Measurements from ENCODE around the gene MYG1.
"Not testable (repeated sequence)": the region's sequence is repeated elsewhere in the genome, so short reads cannot be mapped to it uniquely, and the experiment has no call there.

Gene MYG1

DNA sequence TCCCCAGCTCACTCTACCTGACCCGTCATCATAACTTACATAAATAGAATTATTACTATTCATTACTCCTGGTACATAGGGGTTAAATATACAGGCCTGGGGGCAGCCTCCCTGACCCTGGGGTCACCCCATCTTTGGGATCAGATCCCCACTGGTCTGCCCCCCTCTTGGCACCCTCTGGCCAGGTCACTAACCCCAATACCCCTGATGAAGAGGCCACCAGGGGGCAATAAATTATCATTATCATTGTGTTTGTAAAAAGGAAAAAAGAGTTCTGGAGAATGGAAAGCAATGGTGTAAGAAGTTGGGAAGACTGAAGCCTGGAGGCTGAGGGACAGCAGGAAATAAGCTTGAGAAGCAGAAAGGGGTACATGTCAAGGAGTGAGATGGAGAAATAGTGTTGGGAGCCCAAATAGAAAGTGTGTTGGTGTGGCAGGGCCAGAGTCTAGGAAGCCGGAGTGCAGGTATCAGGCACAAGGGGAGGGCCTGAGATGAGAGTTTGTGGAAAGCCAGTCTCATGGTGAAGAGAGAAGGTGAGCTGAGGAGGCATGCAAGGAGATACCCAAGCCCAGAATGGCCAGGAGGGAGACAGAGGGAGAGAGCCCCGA lies 28.0 kb downstream of the MYG1 start:
- DNase-seq (ENCODE audit: low read depth, low spot score), result peak; percentile 25

- no peak for DNase-seq (ENCODE audit: low read depth, low spot score)
Observed at GRCh38 chr12:53328043-53328435, 28.5 kb downstream of the MYG1 start.

GRCh38 chr12:53330671-53331070 lies 31.2 kb downstream of the MYG1 start:
- no peak for DNase-seq (ENCODE audit: low read depth, low spot score)

DNA sequence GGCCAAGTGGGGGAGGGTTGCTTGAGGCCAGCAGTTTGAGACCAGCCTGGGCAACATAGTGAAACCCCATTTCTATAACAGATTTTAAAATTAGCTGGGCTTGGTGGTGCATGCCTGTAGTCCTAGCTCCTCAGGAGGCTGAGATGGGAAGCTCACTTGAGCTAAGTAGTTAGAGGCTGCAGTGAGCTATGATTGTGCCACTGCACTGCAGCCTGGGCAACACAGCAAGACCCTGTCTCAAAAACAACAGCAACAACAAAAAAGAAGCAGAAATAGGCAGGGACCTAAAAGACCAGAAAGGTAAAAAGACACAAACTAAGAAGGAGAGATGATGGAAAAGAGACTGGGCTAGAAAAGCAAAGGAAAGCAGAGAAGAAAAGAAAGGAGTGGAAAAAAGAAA lies 32.8 kb downstream of the MYG1 start:
- not testable (repeated sequence) for DNase-seq (ENCODE audit: low read depth, low spot score)

DNA sequence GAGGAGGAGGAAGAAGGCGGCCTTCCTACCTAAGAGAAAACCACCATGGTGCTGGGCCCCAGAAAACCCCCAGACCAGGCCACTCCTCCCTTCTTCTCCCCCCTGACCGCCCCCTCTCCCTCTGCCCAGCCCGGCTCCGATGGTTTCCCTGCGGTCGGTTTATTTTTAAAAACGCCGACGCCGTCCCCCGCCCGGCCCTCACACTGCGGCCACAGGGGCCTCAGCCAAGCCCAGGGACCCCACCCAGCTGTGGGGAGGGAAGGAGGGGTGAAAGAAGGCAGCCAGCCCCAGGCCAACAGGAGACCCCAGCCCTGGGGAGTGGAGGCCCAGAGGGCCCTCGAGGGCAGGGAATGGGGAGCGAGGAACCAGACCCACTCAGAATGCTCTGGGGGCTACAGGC lies 33.2 kb downstream of the MYG1 start:
- DNase-seq (ENCODE audit: low read depth, low spot score), result no peak

DNA sequence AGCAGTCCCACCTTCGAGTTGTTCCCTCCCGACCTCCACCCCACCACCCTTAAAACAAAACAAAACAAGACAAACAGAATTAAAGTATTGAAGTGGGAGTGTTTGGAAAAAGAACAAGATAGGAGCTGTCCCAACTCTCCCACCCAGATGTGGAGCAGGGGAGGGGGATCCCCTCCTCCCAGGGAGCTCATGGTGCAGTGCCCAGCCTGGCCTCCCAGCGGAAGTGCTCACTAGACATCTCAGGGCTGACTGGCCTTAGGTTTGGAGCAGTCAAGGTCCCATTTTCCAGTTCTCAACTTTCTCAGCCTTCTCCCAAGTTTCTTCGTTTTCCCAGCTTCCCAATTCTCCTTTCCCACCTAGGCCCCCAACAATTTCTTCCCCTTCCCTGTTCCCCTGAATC lies 33.8 kb downstream of the MYG1 start:
- DNase-seq (ENCODE audit: low read depth, low spot score), result no peak

- no peak for DNase-seq (ENCODE audit: low read depth, low spot score)
Observed at GRCh38 chr12:53333845-53334244, 34.4 kb downstream of the MYG1 start.

- DNase-seq (ENCODE audit: low read depth, low spot score), result no peak
Observed at GRCh38 chr12:53334822-53335221, 35.3 kb downstream of the MYG1 start.

DNA sequence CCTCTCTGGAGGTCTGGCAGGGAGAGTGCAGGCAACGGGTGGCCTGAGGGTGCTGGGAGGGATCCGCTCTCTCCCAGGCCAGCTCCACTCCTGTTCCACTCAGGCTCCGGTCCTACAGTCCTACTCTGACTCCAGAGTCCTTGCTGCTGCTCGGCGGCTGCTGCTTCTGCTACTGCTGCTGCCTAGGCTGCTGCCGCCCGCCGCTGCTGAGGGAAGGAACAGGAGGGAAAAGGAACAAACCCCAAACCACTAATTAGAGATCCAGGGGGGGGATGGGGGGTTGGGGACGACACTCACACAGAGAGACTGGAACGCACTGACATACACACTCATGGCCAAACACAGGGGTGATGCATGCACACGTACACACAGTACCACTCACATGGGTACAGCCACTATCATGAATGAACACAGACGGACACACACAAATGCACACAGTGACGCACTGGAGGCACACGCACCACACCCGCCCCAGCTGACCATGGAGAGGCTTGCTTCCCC lies 36.7 kb downstream of the MYG1 start, which contains the start of gene SP7:
TSS of gene SP7 (minus strand) at position 174 of the 501 bp plus-strand sequence. CDS start 708 bp downstream, outside the sequence.
- peak; percentile 57 for DNase-seq (ENCODE audit: low read depth, low spot score)

GRCh38 chr12:53338017-53338416 lies 38.5 kb downstream of the MYG1 start:
- DNase-seq (ENCODE audit: low read depth, low spot score), result no peak

DNA sequence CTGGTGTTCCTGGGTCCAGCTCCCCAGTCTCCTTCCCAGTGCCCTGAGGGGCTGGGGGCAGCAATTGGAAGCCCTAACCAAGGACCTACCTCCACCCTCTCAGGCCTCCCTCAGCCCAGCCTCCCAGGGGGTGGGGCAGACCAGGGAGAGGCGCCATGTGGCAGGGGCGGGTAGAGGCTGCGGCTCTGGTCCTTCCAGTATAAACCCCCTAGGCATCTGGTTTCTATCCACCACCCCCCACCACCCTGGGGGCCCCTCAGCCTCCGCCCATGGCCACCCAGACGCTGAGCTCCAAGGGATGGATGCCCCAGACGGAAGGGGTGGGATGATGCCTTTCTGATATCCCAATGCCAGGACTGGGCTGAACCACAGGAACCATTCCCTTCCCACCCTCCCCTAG lies 39.4 kb downstream of the MYG1 start:
- no peak for DNase-seq (ENCODE audit: low read depth, low spot score)

DNA sequence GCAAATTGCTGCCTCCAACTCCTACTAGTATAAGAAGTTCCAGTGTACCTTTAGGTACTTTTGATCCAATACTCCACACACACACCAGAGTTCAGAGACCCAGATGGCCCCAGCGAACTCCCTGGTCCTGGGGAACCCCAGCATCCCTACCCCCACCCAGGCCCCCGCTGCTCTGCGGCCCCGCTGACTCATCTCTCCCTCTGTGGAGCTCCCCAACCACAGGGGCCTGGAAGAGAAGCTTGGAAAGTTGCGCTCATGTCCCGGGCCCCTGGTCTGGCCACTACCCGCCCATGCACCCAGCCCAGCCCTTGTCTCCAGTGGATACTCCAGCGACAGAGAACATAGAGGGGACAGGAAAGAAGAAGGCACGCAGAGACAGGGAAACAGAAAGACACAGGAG lies 40.9 kb downstream of the MYG1 start:
- DNase-seq (ENCODE audit: low read depth, low spot score), result no peak

- no peak for DNase-seq (ENCODE audit: low read depth, low spot score)
Observed at GRCh38 chr12:53343449-53343848, 44.0 kb downstream of the MYG1 start.

GRCh38 chr12:53343969-53344368 lies 44.5 kb downstream of the MYG1 start:
- no peak for DNase-seq (ENCODE audit: low read depth, low spot score)

GRCh38 chr12:53344487-53344823 lies 45.0 kb downstream of the MYG1 start:
- DNase-seq (ENCODE audit: low read depth, low spot score), result no peak

- peak; percentile 93 for DNase-seq (ENCODE audit: low read depth, low spot score)
Observed at GRCh38 chr12:53344824-53345485, 45.5 kb downstream of the MYG1 start.

- peak; percentile 30 for DNase-seq (ENCODE audit: low read depth, low spot score)
Observed at GRCh38 chr12:53345486-53346188, 46.1 kb downstream of the MYG1 start.

- DNase-seq (ENCODE audit: low read depth, low spot score), result no peak
Observed at GRCh38 chr12:53346491-53346890, 47.0 kb downstream of the MYG1 start.

- DNase-seq (ENCODE audit: low read depth, low spot score), result no peak
Observed at GRCh38 chr12:53347905-53348304, 48.4 kb downstream of the MYG1 start.

- DNase-seq (ENCODE audit: low read depth, low spot score), result peak; percentile 92
Observed at GRCh38 chr12:53352331-53353256, 53.1 kb downstream of the MYG1 start.

DNA sequence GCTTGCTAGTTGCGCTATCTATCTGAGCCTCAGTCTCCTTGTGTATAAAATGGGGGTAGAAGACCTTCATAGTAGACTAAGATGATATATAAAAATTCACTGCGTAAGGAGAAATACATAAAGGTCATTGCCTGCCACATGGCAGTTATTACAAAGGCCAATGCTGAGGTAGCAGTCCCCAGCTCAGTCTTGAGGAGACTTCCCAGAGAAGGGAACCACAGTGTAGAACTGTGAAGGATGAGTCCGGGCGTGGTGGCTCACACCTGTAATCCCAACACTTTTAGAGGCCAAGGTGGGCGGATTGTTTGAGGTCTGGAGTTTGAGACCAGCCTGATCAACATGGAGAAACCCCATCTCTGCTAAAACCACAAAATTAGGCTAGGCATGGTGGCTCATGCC lies 53.8 kb downstream of the MYG1 start:
- no peak for DNase-seq (ENCODE audit: low read depth, low spot score)

GRCh38 chr12:53355121-53355520 lies 55.6 kb downstream of the MYG1 start:
- DNase-seq (ENCODE audit: low read depth, low spot score), result no peak
